Measurements from ENCODE around the gene KRT72. TPM values are rescaled to one million over a fixed set of nuclear protein-coding genes. Genes with fewer than 3 reads are reported as not detected.

KRT72 gene
- total RNA-seq, 2 experiments from 2014 or later = 0.17 TPM; not detected in 1

GRCh38 chr12:52566847-52567291 is 34.4 kb downstream of the KRT72 start:
- no peak overlapping the region for H3K27ac Mint-ChIP-seq
- CTCF ChIA-PET = interaction anchor here (1.1 to 1.2 kb wide), 3 partner anchors 299 to 414 kb away, joined by 3 read pairs; no protein-coding TSS in a partner anchor
- POLR2A ChIA-PET = no interaction called here

GRCh38 chr12:52564582-52564981 is 36.7 kb downstream of the KRT72 start:
- H3K4me1 Mint-ChIP-seq (ENCODE audit: low read depth) = no peaks in the 10 kb centered on the region
- H3K9me3 Mint-ChIP-seq = no peaks in the 10 kb centered on the region
- no peak overlapping the region for H3K4me3 Mint-ChIP-seq
- peaks cover 20% of the 10 kb centered on the region for H3K27me3 Mint-ChIP-seq
- no peaks in the 10 kb centered on the region for H3K36me3 Mint-ChIP-seq
- ChIA-PET POLR2A (no interaction called here), CTCF (no interaction called here)
- intact Hi-C loops (cut with micrococcal nuclease) = no loop called here
- DNase-seq = no peak
- no peak overlapping the region for H3K27ac Mint-ChIP-seq

More at GRCh38 chr12:52566847-52567291, 34.4 kb downstream of the KRT72 start:
- intact Hi-C loops (cut with micrococcal nuclease) = no loop called here
- Mint-ChIP-seq H3K27me3 (peaks cover 14% of the 10 kb centered on the region), H3K9me3 (no peaks in the 10 kb centered on the region), H3K36me3 (no peaks in the 10 kb centered on the region), H3K4me3 (no peak overlapping the region), H3K4me1 (ENCODE audit: low read depth) (no peaks in the 10 kb centered on the region)
- no peak for DNase-seq

- POLR2A ChIA-PET = no interaction called here
- DNase-seq = no peak
- CTCF ChIA-PET = interaction anchor here (1.5 kb wide), 1 partner anchor 323 kb away, joined by 4 read pairs; no protein-coding TSS in a partner anchor
- Mint-ChIP-seq H3K4me1 (ENCODE audit: low read depth) (no peaks in the 10 kb centered on the region), H3K27ac (no peak overlapping the region), H3K4me3 (no peak overlapping the region), H3K27me3 (peaks cover 20% of the 10 kb centered on the region), H3K9me3 (no peaks in the 10 kb centered on the region), H3K36me3 (no peaks in the 10 kb centered on the region)
- intact Hi-C loops (cut with micrococcal nuclease) = no loop called here
Observed at GRCh38 chr12:52561880-52562449, 39.3 kb downstream of the KRT72 start.

- POLR2A ChIA-PET = no interaction called here
Observed at GRCh38 chr12:52559979-52560378, 41.3 kb downstream of the KRT72 start.

GRCh38 chr12:52558781-52559445 is 42.4 kb downstream of the KRT72 start:
- no peaks in the 10 kb centered on the region for H3K9me3 Mint-ChIP-seq
- no peaks in the 10 kb centered on the region for H3K36me3 Mint-ChIP-seq
- CTCF ChIA-PET = no interaction called here
- intact Hi-C loops (cut with micrococcal nuclease) = no loop called here
- H3K27me3 Mint-ChIP-seq = peaks cover 6% of the 10 kb centered on the region
- H3K27ac Mint-ChIP-seq = no peak overlapping the region
- H3K4me3 Mint-ChIP-seq = no peak overlapping the region
- POLR2A ChIA-PET = no interaction called here
- H3K4me1 Mint-ChIP-seq (ENCODE audit: low read depth) = no peaks in the 10 kb centered on the region
- DNase-seq = no peak

More at GRCh38 chr12:52559979-52560378, 41.3 kb downstream of the KRT72 start:
- no peaks in the 10 kb centered on the region for H3K36me3 Mint-ChIP-seq
- CTCF ChIA-PET = no interaction called here
- intact Hi-C loops (cut with micrococcal nuclease) = no loop called here
- DNase-seq = no peak
- H3K4me1 Mint-ChIP-seq (ENCODE audit: low read depth) = no peaks in the 10 kb centered on the region
- peaks cover 11% of the 10 kb centered on the region for H3K27me3 Mint-ChIP-seq
- no peak overlapping the region for H3K27ac Mint-ChIP-seq
- no peak overlapping the region for H3K4me3 Mint-ChIP-seq
- no peaks in the 10 kb centered on the region for H3K9me3 Mint-ChIP-seq

- Mint-ChIP-seq H3K27ac (no peak overlapping the region), H3K27me3 (peaks cover 6% of the 10 kb centered on the region), H3K36me3 (no peaks in the 10 kb centered on the region), H3K9me3 (no peaks in the 10 kb centered on the region), H3K4me3 (no peak overlapping the region), H3K4me1 (ENCODE audit: low read depth) (no peaks in the 10 kb centered on the region)
- ChIA-PET POLR2A (no interaction called here), CTCF (no interaction called here)
- no peak for DNase-seq
- intact Hi-C loops (cut with micrococcal nuclease) = no loop called here
Observed at GRCh38 chr12:52557476-52557875, 43.8 kb downstream of the KRT72 start.

- no peaks in the 10 kb centered on the region for H3K36me3 Mint-ChIP-seq
- no peaks in the 10 kb centered on the region for H3K4me1 Mint-ChIP-seq (ENCODE audit: low read depth)
- peaks cover 4% of the 10 kb centered on the region for H3K27me3 Mint-ChIP-seq
- H3K27ac Mint-ChIP-seq = no peak overlapping the region
- DNase-seq = no peak
- ChIA-PET POLR2A (no interaction called here), CTCF (no interaction called here)
- no peaks in the 10 kb centered on the region for H3K9me3 Mint-ChIP-seq
- H3K4me3 Mint-ChIP-seq = no peak overlapping the region
- intact Hi-C loops (cut with micrococcal nuclease) = no loop called here
Observed at GRCh38 chr12:52555577-52555976, 45.7 kb downstream of the KRT72 start.

- Mint-ChIP-seq H3K4me3 (no peak within 1 kb of the TSS), H3K27ac (no peak within 1 kb of the TSS), H3K9me3 (no peaks in the 10 kb centered on the region), H3K36me3 (no peaks in the 10 kb centered on the region), H3K27me3 (peaks cover 4% of the 10 kb centered on the region), H3K4me1 (ENCODE audit: low read depth) (no peaks in the 10 kb centered on the region)
- intact Hi-C loops (cut with micrococcal nuclease) = no loop called here
- DNase-seq = no peak
- ChIA-PET CTCF (no interaction called here), POLR2A (no interaction called here)
Observed at GRCh38 chr12:52552681-52553195, 48.5 kb downstream of the KRT72 start, which contains the start of gene KRT71. KRT71 (minus strand) TSS chr12:52553145; CDS start chr12:52553077, 68 bp downstream.

GRCh38 chr12:52552055-52552454 is 49.2 kb downstream of the KRT72 start:
- no peak overlapping the region for H3K4me3 Mint-ChIP-seq
- POLR2A ChIA-PET = no interaction called here
- intact Hi-C loops (cut with micrococcal nuclease) = no loop called here
- no peaks in the 10 kb centered on the region for H3K9me3 Mint-ChIP-seq
- no peaks in the 10 kb centered on the region for H3K36me3 Mint-ChIP-seq
- no peaks in the 10 kb centered on the region for H3K4me1 Mint-ChIP-seq (ENCODE audit: low read depth)
- DNase-seq = no peak
- H3K27me3 Mint-ChIP-seq = peaks cover 4% of the 10 kb centered on the region
- H3K27ac Mint-ChIP-seq = no peak overlapping the region
- CTCF ChIA-PET = no interaction called here

- H3K4me1 Mint-ChIP-seq (ENCODE audit: low read depth) = no peaks in the 10 kb centered on the region
- POLR2A ChIA-PET = no interaction called here
- H3K27me3 Mint-ChIP-seq = peaks cover 4% of the 10 kb centered on the region
- no peaks in the 10 kb centered on the region for H3K9me3 Mint-ChIP-seq
- no peak overlapping the region for H3K4me3 Mint-ChIP-seq
- CTCF ChIA-PET = no interaction called here
- DNase-seq = no peak
- no peaks in the 10 kb centered on the region for H3K36me3 Mint-ChIP-seq
- intact Hi-C loops (cut with micrococcal nuclease) = no loop called here
- no peak overlapping the region for H3K27ac Mint-ChIP-seq
Observed at GRCh38 chr12:52551216-52551865, 49.9 kb downstream of the KRT72 start.

- Mint-ChIP-seq H3K36me3 (no peaks in the 10 kb centered on the region), H3K4me1 (ENCODE audit: low read depth) (no peaks in the 10 kb centered on the region), H3K27me3 (peaks cover 4% of the 10 kb centered on the region), H3K4me3 (no peak overlapping the region), H3K9me3 (no peaks in the 10 kb centered on the region), H3K27ac (no peak overlapping the region)
- POLR2A ChIA-PET = no interaction called here
- intact Hi-C loops (cut with micrococcal nuclease) = no loop called here
- CTCF ChIA-PET = no interaction called here
- DNase-seq = no peak
Observed at GRCh38 chr12:52546126-52546525, 55.1 kb downstream of the KRT72 start.

GRCh38 chr12:52543985-52544883 is 57.0 kb downstream of the KRT72 start:
- Mint-ChIP-seq H3K36me3 (no peaks in the 10 kb centered on the region), H3K27me3 (no peaks in the 10 kb centered on the region), H3K27ac (no peak overlapping the region), H3K4me3 (no peak overlapping the region), H3K9me3 (no peaks in the 10 kb centered on the region), H3K4me1 (ENCODE audit: low read depth) (no peaks in the 10 kb centered on the region)
- CTCF ChIA-PET = interaction anchor here (0.6 to 1.2 kb wide), 2 partner anchors 336 to 341 kb away, joined by 3 read pairs; no protein-coding TSS in a partner anchor
- no peak for DNase-seq
- POLR2A ChIA-PET = no interaction called here
- intact Hi-C loops (cut with micrococcal nuclease) = no loop called here

Data from activated CD4-positive, alpha-beta memory T cell treated with anti-CD3 and anti-CD28 coated beads for 36 hours (primary cell).